Neutrophil (primary cell): Measurements from ENCODE around the gene SNRNP35.
"Not testable (repeated sequence)": the region's sequence is repeated elsewhere in the genome, so short reads cannot be mapped to it uniquely, and the experiment has no call there.

Source experiments
- H3K27ac ChIP-seq: fragments of 200-600 bp; sonication (generic); 2 replicates; pipeline ENCODE4 v1.5.1; 2016; ENCODE audit warnings: mild to moderate bottlenecking, moderate library complexity
- H3K27me3 ChIP-seq: fragments of 200-600 bp; sonication (generic); 2 replicates; pipeline ENCODE4 v1.6.0; 2016; ENCODE audit warnings: mild to moderate bottlenecking
- H3K36me3 ChIP-seq: fragments of 200-600 bp; sonication (generic); 2 replicates; pipeline ENCODE4 v1.5.1; 2017
- H3K4me1 ChIP-seq, 2 experiments: fragments of 200-600 bp in 1 of 2; sonication (generic) in 1 of 2; 1 replicate in 1 of 2; 2 replicates in 1 of 2; pipeline versions ENCODE4 v1.5.1 to v1.6.1; 2013 to 2016; ENCODE audit warnings: low read depth in 1 of 2, low read length in 1 of 2, mild to moderate bottlenecking in 1 of 2, moderate library complexity in 1 of 2; ENCODE audit not compliant: control insufficient read depth in 1 of 2, insufficient read depth in 1 of 2
- H3K4me3 ChIP-seq, 2 experiments: fragments of 200-600 bp in 1 of 2; sonication (generic) in 1 of 2; 1 replicate in 1 of 2; 2 replicates in 1 of 2; pipeline ENCODE4 v1.5.1; 2013 to 2016; ENCODE audit warnings: low read depth in 1 of 2, low read length in 1 of 2, mild to moderate bottlenecking in 1 of 2, moderate library complexity in 1 of 2
- H3K9me3 ChIP-seq: fragments of 200-600 bp; sonication (generic); 2 replicates; pipeline ENCODE4 v1.5.1; 2016
- TF ChIP-seq, protein P1 (sequence below): fragments of 200-600 bp; sonication (generic); IDR thresholded peaks from 2 replicates; pipeline ENCODE4 v1.5.1; 2016; ENCODE audit warnings: antibody characterized with exemption

The SNRNP35 gene

GRCh38 chr12:123428591-123428990, 29.3 kb upstream of the SNRNP35 start:
- H3K9me3 ChIP-seq = no peaks in the 10 kb centered on the region
- no peaks in the 10 kb centered on the region for H3K27me3 ChIP-seq
- H3K4me1 ChIP-seq = peaks cover 28 to 33% of the 10 kb centered on the region in 2 experiments
- TF ChIP-seq, protein P1, sequence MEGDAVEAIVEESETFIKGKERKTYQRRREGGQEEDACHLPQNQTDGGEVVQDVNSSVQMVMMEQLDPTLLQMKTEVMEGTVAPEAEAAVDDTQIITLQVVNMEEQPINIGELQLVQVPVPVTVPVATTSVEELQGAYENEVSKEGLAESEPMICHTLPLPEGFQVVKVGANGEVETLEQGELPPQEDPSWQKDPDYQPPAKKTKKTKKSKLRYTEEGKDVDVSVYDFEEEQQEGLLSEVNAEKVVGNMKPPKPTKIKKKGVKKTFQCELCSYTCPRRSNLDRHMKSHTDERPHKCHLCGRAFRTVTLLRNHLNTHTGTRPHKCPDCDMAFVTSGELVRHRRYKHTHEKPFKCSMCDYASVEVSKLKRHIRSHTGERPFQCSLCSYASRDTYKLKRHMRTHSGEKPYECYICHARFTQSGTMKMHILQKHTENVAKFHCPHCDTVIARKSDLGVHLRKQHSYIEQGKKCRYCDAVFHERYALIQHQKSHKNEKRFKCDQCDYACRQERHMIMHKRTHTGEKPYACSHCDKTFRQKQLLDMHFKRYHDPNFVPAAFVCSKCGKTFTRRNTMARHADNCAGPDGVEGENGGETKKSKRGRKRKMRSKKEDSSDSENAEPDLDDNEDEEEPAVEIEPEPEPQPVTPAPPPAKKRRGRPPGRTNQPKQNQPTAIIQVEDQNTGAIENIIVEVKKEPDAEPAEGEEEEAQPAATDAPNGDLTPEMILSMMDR = no peak
- H3K4me3 ChIP-seq = no peak overlapping the region
- peaks cover 70% of the 10 kb centered on the region for H3K36me3 ChIP-seq
- peak overlapping the region; percentile 36 for H3K27ac ChIP-seq

- H3K4me1 ChIP-seq = peaks cover 33 to 38% of the 10 kb centered on the region in 2 experiments
- H3K27me3 ChIP-seq, H3K4me3 ChIP-seq, H3K9me3 ChIP-seq: not testable (repeated sequence)
- peak overlapping the region; percentile 36 for H3K27ac ChIP-seq
- H3K36me3 ChIP-seq = peaks cover 66% of the 10 kb centered on the region
These were observed 28.8 kb upstream of the SNRNP35 start for GRCh38 chr12:123429101-123429500.

- H3K27me3 ChIP-seq, H3K9me3 ChIP-seq: not testable (repeated sequence)
- H3K4me1 ChIP-seq = peaks cover 53 to 54% of the 10 kb centered on the region in 2 experiments
- peaks cover 42% of the 10 kb centered on the region for H3K36me3 ChIP-seq
- H3K27ac ChIP-seq = peak overlapping the region; percentile 98
- peak overlapping the region; percentile 90 to 98 for H3K4me3 ChIP-seq
These were observed 25.8 kb upstream of the SNRNP35 start for GRCh38 chr12:123431951-123432817.

DNA sequence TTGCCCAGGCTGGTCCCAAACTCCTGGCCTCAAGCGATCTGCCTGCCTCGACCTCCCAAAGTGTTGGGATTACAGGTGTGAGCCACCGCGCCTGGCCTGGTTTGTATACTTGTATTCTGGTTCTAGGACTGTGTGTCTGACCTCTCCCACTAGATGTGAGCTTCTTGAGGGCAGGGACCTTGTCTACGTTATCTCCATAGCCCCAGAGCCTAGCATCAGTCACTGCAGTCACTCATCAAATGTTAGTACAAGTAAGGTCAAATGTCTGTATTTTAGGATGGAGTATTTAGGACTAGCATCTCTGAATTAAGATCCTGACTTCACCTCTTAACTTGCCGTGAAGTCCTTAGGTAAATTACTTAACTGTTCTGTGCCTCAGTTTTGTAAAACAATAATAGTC, 24.3 kb upstream of the SNRNP35 start:
- Histone ChIP-seq H3K36me3 (peaks cover 28% of the 10 kb centered on the region), H3K27me3 (no peaks in the 10 kb centered on the region), H3K9me3 (no peaks in the 10 kb centered on the region), H3K4me1 (peaks cover 60 to 61% of the 10 kb centered on the region in 2 experiments), H3K4me3 (peak overlapping the region; percentile 90 to 98), H3K27ac (peak overlapping the region; percentile 98)
- TF ChIP-seq, protein P1 = no peak

DNA sequence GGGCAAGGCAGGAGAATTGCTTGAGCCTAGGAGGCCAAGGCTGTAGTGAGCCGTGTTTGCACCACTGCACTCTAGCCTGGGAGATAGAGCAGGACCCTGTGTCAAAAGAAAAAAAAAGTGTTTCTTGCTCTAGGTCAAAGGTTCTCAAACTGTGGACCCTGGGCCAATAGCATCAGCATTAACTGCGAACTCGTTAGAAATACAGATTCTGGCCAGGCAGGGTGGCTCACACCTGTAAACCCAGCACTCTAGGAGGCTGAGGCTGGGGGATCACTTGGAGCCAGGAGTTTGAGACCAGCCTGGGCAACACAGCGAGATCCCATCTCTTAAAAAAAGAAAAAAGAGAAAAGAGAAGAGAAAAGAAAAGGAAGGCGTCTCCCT, 22.3 kb upstream of the SNRNP35 start:
- Histone ChIP-seq H3K4me1 (peaks cover 60 to 61% of the 10 kb centered on the region in 2 experiments), H3K4me3 (peak overlapping the region; percentile 90 to 98), H3K36me3 (peaks cover 9% of the 10 kb centered on the region), H3K27ac (peak overlapping the region; percentile 98), H3K27me3 (no peaks in the 10 kb centered on the region), H3K9me3 (no peaks in the 10 kb centered on the region)
- TF ChIP-seq, protein P1 = no peak

- Histone ChIP-seq H3K4me3 (peak within 1 kb of the TSS; percentile 90 to 98), H3K36me3 (peaks cover 3% of the 10 kb centered on the region), H3K9me3 (no peaks in the 10 kb centered on the region), H3K4me1 (peaks cover 54 to 55% of the 10 kb centered on the region in 2 experiments), H3K27ac (peak within 1 kb of the TSS; percentile 98), H3K27me3 (no peaks in the 10 kb centered on the region)
- TF ChIP-seq, protein P1 = peak; percentile 53
These were observed 21.6 kb upstream of the SNRNP35 start, which contains the start of gene RILPL2 for GRCh38 chr12:123436017-123436964. RILPL2 (minus strand) TSS chr12:123436684; CDS start chr12:123436420, 264 bp downstream.
